Measurements from ENCODE around the gene SSTR4.

GRCh38 chr20:23058240-23058639 lies 23.1 kb downstream of the SSTR4 start:
- TF ChIP-seq, protein P1, sequence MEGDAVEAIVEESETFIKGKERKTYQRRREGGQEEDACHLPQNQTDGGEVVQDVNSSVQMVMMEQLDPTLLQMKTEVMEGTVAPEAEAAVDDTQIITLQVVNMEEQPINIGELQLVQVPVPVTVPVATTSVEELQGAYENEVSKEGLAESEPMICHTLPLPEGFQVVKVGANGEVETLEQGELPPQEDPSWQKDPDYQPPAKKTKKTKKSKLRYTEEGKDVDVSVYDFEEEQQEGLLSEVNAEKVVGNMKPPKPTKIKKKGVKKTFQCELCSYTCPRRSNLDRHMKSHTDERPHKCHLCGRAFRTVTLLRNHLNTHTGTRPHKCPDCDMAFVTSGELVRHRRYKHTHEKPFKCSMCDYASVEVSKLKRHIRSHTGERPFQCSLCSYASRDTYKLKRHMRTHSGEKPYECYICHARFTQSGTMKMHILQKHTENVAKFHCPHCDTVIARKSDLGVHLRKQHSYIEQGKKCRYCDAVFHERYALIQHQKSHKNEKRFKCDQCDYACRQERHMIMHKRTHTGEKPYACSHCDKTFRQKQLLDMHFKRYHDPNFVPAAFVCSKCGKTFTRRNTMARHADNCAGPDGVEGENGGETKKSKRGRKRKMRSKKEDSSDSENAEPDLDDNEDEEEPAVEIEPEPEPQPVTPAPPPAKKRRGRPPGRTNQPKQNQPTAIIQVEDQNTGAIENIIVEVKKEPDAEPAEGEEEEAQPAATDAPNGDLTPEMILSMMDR (IDR thresholded peaks at IDR 0.05): peak in 1 of 6 experiments; percentile 6
- no peak for TF ChIP-seq POLR2A (IDR thresholded peaks at IDR 0.05)

Measured in esophagus squamous epithelium (tissue), 4 donors.